WI38 (cell line): ENCODE results near the gene DPH6.

ENCODE experiments used
- H3K4me3 ChIP-seq: 2 replicates; pipeline ENCODE4 v1.5.1; 2011; ENCODE audit warnings: low read depth, mild to moderate bottlenecking, control low read depth, low read length
- CTCF ChIP-seq: IDR thresholded peaks from 2 replicates; pipeline ENCODE4 v1.5.1; 2012; ENCODE audit warnings: low read depth, mild to moderate bottlenecking, control low read depth, low read length

DPH6 gene

GRCh38 chr15:35529784-35530183 is 16.2 kb downstream of the DPH6 start:
- H3K4me3 ChIP-seq: no peak overlapping the region
- no peak for TF ChIP-seq CTCF

DNA sequence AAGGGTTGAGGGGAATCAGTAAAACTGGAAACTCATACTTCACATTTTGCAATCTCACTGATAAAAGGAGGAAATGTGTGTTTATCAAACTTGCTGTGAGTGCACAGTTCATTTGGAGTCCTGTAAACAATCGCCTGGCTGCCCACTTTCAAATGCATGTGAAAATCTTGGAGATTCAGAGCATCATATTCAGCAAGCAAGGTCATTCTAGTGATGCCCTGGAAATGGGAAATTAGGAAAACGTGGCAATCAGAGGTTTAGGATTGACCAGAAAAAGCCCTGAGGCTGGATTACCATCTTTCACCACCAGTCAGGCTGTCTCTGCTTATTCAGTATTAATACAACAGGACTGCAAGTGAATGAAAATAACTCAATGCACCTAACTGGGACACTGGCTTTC is 23.9 kb downstream of the DPH6 start:
- no peak for TF ChIP-seq CTCF
- no peak overlapping the region for H3K4me3 ChIP-seq

GRCh38 chr15:35519541-35520149 is 26.3 kb downstream of the DPH6 start:
- TF ChIP-seq CTCF: no peak; the same call in 1 of the 2 replicates
- no peak overlapping the region for H3K4me3 ChIP-seq

GRCh38 chr15:35519052-35519451 is 26.9 kb downstream of the DPH6 start:
- no peak for TF ChIP-seq CTCF
- no peak overlapping the region for H3K4me3 ChIP-seq

- no peak for TF ChIP-seq CTCF
- H3K4me3 ChIP-seq: no peak overlapping the region
Observed at GRCh38 chr15:35514759-35515158, 31.2 kb downstream of the DPH6 start.

- no peak overlapping the region for H3K4me3 ChIP-seq
- no peak for TF ChIP-seq CTCF
Observed at GRCh38 chr15:35507932-35508638, 37.9 kb downstream of the DPH6 start.

GRCh38 chr15:35506272-35506870 is 39.6 kb downstream of the DPH6 start:
- no peak for TF ChIP-seq CTCF

More at GRCh38 chr15:35506272-35506870, 39.6 kb downstream of the DPH6 start:
- no peak overlapping the region for H3K4me3 ChIP-seq
